ENCODE measurements around the gene KIRREL3. TPM values are rescaled to one million over a fixed set of nuclear protein-coding genes. Genes with fewer than 3 reads are reported as not detected.

The KIRREL3 gene
- polyA plus RNA-seq, 1 of the 3 experiments (the other 2 are of a cell fraction) = 3.7 TPM

DNA sequence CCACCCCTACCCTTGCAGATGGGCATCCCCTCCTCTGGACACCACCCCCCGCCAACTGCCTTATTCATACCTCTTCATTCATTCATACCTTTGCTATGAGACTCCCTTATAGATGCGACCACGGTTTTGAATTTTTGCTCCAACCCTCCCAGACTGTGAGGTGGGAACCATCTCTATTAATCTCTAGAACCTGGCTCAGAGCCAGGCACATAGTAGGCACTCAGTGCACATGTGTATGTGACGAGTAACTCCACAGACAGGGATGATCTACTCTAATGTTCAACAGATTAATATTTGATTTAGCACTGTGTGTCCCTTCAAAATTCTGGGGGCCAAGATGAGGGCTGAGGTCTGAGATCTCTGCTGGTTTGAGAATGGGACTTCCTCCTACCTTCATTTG lies 424.7 kb downstream of the KIRREL3 start:
- ChIA-PET POLR2A (no interaction called here), CTCF (interaction anchor here (0.9 to 2.4 kb wide), 4 partner anchors 9 to 268 kb away, joined by 3 to 10 read pairs (median 4); no protein-coding TSS in a partner anchor)
- Histone ChIP-seq H3K4me1 (ENCODE audit: control insufficient read depth in 1 of 2, insufficient read depth in 2 of 2, low read depth in 1 of 2, low read length in 1 of 2) (0 out of 4 replicates have a peak, but pooled peaks cover 0 to 4% of the 10 kb centered on the region in 2 experiments), H3K36me3 (replicated peaks in 1 of 2; ENCODE audit: control insufficient read depth in 1 of 2, insufficient read depth in 2 of 2, low read length in 1 of 2) (no peaks in the 10 kb centered on the region), H3K27ac (ENCODE audit: low read depth in 2 of 2, low read length in 1 of 2) (no peak overlapping the region), H3K4me3 (ENCODE audit: low read depth in 2 of 2, low read length in 1 of 2) (no peak overlapping the region), H3K9ac (no peak overlapping the region), H4K20me1 (ENCODE audit: insufficient read depth) (no peaks in the 10 kb centered on the region), H3K4me2 (no peak overlapping the region), H2AFZ (ENCODE audit: low read depth) (no peak overlapping the region), H3K79me2 (ENCODE audit: insufficient read depth) (no peaks in the 10 kb centered on the region), H3K27me3 (ENCODE audit: insufficient read depth) (no peaks in the 10 kb centered on the region), H3K9me2 (no peaks in the 10 kb centered on the region), H3F3A (replicated peaks; ENCODE audit: insufficient read depth) (no peaks in the 10 kb centered on the region), H3K9me3 (no peaks in the 10 kb centered on the region)
- DNase-seq = no peak
- TF ChIP-seq, protein P1, sequence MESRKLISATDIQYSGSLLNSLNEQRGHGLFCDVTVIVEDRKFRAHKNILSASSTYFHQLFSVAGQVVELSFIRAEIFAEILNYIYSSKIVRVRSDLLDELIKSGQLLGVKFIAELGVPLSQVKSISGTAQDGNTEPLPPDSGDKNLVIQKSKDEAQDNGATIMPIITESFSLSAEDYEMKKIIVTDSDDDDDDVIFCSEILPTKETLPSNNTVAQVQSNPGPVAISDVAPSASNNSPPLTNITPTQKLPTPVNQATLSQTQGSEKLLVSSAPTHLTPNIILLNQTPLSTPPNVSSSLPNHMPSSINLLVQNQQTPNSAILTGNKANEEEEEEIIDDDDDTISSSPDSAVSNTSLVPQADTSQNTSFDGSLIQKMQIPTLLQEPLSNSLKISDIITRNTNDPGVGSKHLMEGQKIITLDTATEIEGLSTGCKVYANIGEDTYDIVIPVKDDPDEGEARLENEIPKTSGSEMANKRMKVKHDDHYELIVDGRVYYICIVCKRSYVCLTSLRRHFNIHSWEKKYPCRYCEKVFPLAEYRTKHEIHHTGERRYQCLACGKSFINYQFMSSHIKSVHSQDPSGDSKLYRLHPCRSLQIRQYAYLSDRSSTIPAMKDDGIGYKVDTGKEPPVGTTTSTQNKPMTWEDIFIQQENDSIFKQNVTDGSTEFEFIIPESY (IDR thresholded peaks at IDR 0.05; ENCODE audit: borderline replicate concordance, low read depth) = no peak
- TF ChIP-seq FOSL2 (IDR thresholded peaks at IDR 0.05; ENCODE audit: borderline replicate concordance, low read depth) (no peak), ELF1 (IDR thresholded peaks at IDR 0.05) (no peak), GABPA (IDR thresholded peaks at IDR 0.05; ENCODE audit: low read depth) (no peak)
- 62% methylated on average over 4 of the region's 4 CpGs for WGBS (ENCODE audit: low lambda C conversion rate)

DNA sequence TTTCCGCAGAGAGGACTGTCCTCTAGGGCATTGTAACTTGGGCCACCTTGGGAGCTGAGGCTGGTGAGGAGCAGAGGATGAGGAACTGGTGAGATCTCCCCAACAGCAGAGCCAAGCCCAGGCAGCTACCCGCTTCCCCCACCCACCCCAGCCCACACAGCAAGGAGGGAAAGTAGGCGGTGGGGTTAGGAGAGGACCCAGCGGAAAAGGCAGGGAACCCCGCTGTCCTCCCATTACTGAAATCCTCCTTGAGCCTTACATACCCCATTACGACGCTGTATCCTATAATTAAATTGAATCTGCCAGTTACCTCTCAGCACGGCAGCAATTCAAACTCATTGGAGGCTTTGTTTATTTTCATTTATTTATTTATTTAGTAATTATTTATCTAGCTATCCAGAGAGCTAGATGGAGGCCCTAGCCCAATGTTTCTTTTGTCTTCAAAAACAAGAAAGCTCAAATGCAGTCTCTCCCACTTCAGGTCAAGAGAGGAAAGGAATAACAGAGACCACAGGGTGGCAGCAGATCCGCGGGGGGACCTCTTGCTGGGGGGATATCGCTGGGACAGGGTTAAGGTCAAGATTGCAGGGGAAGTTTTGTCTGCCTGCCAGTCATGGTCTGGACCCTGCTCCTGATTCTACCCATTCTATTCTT lies 427.1 kb downstream of the KIRREL3 start:
- no peaks in the 10 kb centered on the region for H4K20me1 ChIP-seq (ENCODE audit: insufficient read depth)
- no peak overlapping the region for H3K9ac ChIP-seq
- H3K4me2 ChIP-seq = no peak overlapping the region
- POLR2A ChIA-PET = no interaction called here
- 0 out of 4 replicates have a peak, but pooled peaks cover 0 to 4% of the 10 kb centered on the region in 2 experiments for H3K4me1 ChIP-seq (ENCODE audit: control insufficient read depth in 1 of 2, insufficient read depth in 2 of 2, low read depth in 1 of 2, low read length in 1 of 2)
- H3K9me3 ChIP-seq = no peaks in the 10 kb centered on the region
- H3K36me3 ChIP-seq (replicated peaks in 1 of 2; ENCODE audit: control insufficient read depth in 1 of 2, insufficient read depth in 2 of 2, low read length in 1 of 2) = no peaks in the 10 kb centered on the region
- H3K27ac ChIP-seq (ENCODE audit: low read depth in 2 of 2, low read length in 1 of 2) = no peak overlapping the region
- H3K4me3 ChIP-seq (ENCODE audit: low read depth in 2 of 2, low read length in 1 of 2) = no peak overlapping the region
- CTCF ChIA-PET = interaction anchor here (0.9 to 1.5 kb wide), 3 partner anchors 10 to 133 kb away, joined by 3 to 5 read pairs (median 3); no protein-coding TSS in a partner anchor
- DNase-seq = no peak
- H3K27me3 ChIP-seq (ENCODE audit: insufficient read depth) = no peaks in the 10 kb centered on the region
- TF ChIP-seq, protein P2, sequence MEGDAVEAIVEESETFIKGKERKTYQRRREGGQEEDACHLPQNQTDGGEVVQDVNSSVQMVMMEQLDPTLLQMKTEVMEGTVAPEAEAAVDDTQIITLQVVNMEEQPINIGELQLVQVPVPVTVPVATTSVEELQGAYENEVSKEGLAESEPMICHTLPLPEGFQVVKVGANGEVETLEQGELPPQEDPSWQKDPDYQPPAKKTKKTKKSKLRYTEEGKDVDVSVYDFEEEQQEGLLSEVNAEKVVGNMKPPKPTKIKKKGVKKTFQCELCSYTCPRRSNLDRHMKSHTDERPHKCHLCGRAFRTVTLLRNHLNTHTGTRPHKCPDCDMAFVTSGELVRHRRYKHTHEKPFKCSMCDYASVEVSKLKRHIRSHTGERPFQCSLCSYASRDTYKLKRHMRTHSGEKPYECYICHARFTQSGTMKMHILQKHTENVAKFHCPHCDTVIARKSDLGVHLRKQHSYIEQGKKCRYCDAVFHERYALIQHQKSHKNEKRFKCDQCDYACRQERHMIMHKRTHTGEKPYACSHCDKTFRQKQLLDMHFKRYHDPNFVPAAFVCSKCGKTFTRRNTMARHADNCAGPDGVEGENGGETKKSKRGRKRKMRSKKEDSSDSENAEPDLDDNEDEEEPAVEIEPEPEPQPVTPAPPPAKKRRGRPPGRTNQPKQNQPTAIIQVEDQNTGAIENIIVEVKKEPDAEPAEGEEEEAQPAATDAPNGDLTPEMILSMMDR (IDR thresholded peaks at IDR 0.05) = peak; percentile 31
- TF ChIP-seq, protein P3, sequence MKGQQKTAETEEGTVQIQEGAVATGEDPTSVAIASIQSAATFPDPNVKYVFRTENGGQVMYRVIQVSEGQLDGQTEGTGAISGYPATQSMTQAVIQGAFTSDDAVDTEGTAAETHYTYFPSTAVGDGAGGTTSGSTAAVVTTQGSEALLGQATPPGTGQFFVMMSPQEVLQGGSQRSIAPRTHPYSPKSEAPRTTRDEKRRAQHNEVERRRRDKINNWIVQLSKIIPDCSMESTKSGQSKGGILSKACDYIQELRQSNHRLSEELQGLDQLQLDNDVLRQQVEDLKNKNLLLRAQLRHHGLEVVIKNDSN (IDR thresholded peaks at IDR 0.05; ENCODE audit: borderline replicate concordance, low read depth) = no peak
- no peak overlapping the region for H2AFZ ChIP-seq (ENCODE audit: low read depth)
- 87% methylated on average over 11 of the region's 11 CpGs for WGBS (ENCODE audit: low lambda C conversion rate)
- no peaks in the 10 kb centered on the region for H3K9me2 ChIP-seq
- H3K79me2 ChIP-seq (ENCODE audit: insufficient read depth) = no peaks in the 10 kb centered on the region
- no peaks in the 10 kb centered on the region for H3F3A ChIP-seq (replicated peaks; ENCODE audit: insufficient read depth)

All from SK-N-SH (cell line).